ENCODE data around the gene ARHGEF28. TPM values are rescaled to one million over a fixed set of nuclear protein-coding genes. Genes with fewer than 3 reads are reported as not detected.

ARHGEF28 gene
- total RNA-seq, 4 donors from 2014 or later: 8.2 to 16.5 (median 15.4) TPM

- TF ChIP-seq, protein P1, sequence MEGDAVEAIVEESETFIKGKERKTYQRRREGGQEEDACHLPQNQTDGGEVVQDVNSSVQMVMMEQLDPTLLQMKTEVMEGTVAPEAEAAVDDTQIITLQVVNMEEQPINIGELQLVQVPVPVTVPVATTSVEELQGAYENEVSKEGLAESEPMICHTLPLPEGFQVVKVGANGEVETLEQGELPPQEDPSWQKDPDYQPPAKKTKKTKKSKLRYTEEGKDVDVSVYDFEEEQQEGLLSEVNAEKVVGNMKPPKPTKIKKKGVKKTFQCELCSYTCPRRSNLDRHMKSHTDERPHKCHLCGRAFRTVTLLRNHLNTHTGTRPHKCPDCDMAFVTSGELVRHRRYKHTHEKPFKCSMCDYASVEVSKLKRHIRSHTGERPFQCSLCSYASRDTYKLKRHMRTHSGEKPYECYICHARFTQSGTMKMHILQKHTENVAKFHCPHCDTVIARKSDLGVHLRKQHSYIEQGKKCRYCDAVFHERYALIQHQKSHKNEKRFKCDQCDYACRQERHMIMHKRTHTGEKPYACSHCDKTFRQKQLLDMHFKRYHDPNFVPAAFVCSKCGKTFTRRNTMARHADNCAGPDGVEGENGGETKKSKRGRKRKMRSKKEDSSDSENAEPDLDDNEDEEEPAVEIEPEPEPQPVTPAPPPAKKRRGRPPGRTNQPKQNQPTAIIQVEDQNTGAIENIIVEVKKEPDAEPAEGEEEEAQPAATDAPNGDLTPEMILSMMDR (IDR thresholded peaks at IDR 0.05): no peak
- no peak for ATAC-seq (ENCODE audit: low FRiP score)
- DNase-seq (ENCODE audit: low spot score): no peak
These were observed 355.7 kb downstream of the ARHGEF28 start for GRCh38 chr5:73981704-73982103.

DNA sequence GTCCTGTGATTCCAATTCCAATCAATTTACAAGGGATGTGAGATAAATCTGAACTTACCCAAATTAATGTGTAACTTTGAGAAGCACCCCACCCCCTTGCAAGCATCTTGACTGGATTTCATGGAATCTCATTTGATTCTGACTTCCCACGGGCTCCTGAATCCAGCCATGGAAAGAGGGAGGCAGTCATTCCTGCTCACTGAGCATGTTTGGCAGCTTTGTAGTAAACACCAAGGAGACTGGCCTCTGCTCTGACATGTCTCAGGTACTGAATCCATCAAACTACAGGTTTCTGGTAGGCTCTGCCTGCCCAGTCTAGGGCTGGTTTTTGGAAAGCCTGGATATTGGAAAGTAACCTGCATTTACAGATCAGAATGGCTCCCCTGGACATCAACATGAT, 357.6 kb downstream of the ARHGEF28 start:
- no peak for DNase-seq (ENCODE audit: low spot score)
- ATAC-seq (ENCODE audit: low FRiP score): no peak
- TF ChIP-seq, protein P1 (IDR thresholded peaks at IDR 0.05): no peak

- no peak for DNase-seq (ENCODE audit: low spot score)
- ATAC-seq (ENCODE audit: low FRiP score): no peak
- TF ChIP-seq, protein P1 (IDR thresholded peaks at IDR 0.05): no peak
These were observed 359.1 kb downstream of the ARHGEF28 start for GRCh38 chr5:73985145-73985544.

DNA sequence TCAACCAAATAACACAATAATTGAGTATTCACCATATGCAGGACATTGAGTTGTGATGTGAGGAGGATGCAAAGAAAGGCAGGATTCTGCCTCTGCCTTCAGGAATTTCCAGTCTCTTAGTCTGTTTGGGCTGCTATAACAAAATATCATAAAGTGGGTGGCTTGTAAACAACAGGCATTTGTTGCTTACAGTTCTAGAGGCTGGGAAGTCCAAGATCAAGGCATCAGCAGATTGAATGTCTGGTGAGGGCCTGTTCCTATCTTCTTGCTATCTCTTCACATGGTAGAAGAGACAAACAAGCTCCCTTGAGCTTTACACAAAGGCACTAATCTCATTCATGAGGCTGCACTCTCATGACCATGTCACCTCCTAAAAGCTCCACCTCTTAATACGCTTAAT, 360.7 kb downstream of the ARHGEF28 start:
- no peak for ATAC-seq (ENCODE audit: low FRiP score)
- DNase-seq (ENCODE audit: low spot score): no peak
- TF ChIP-seq, protein P1 (IDR thresholded peaks at IDR 0.05): no peak

- TF ChIP-seq, protein P1 (IDR thresholded peaks at IDR 0.05): no peak
- no peak for DNase-seq (ENCODE audit: low spot score)
- ATAC-seq (ENCODE audit: low FRiP score): no peak
These were observed 361.9 kb downstream of the ARHGEF28 start for GRCh38 chr5:73987915-73988314.

- DNase-seq (ENCODE audit: low spot score): no peak
- TF ChIP-seq, protein P1 (IDR thresholded peaks at IDR 0.05): no peak
- ATAC-seq (ENCODE audit: low FRiP score): no peak
These were observed 364.0 kb downstream of the ARHGEF28 start for GRCh38 chr5:73989956-73990355.

Small RNA genes lying within 50 kb of the gene (small RNA-seq; reads per million reads assigned to genes)
- gene RNU7-196P: not detected

Other genes with a start within 250 kb of the ARHGEF28 start
- gene FOXD1, start 177.4 kb upstream of the ARHGEF28 start, total RNA-seq: under 1 TPM in 1 of 4 donors, not detected in 3; 0.63 TPM
- gene BTF3, start 127.8 kb upstream of the ARHGEF28 start, total RNA-seq: 100 to 1,000 TPM; 407 to 480 (median 449) TPM
- 10 to 100 TPM; 13.3 to 22.9 (median 16.4) TPM for gene ANKRA2, start 60.6 kb upstream of the ARHGEF28 start, total RNA-seq
- 10 to 100 TPM; 24.9 to 51.0 (median 33.3) TPM for gene UTP15, start 60.5 kb upstream of the ARHGEF28 start, total RNA-seq

Measured in omental fat pad (tissue), 4 donors.